DMS 273 (cell line): ENCODE measurements around the gene IQSEC1.

ENCODE experiments used
- DNase-seq: peaks from one replicate; lab custom pipeline; 2025; ENCODE audit not compliant: unreplicated experiment; lab: John Stamatoyannopoulos, UW

IQSEC1 gene

GRCh38 chr3:12987602-12988001 is 85.6 kb downstream of the IQSEC1 start:
- no peak for DNase-seq

GRCh38 chr3:12986986-12987385 is 86.2 kb downstream of the IQSEC1 start:
- peak; percentile 15 for DNase-seq

GRCh38 chr3:12986521-12986920 is 86.7 kb downstream of the IQSEC1 start:
- DNase-seq = no peak

- DNase-seq = no peak
These were observed 87.2 kb downstream of the IQSEC1 start for GRCh38 chr3:12986031-12986430.

- no peak for DNase-seq
These were observed 88.1 kb downstream of the IQSEC1 start for GRCh38 chr3:12985148-12985547.

GRCh38 chr3:12984023-12984823 is 89.0 kb downstream of the IQSEC1 start:
- DNase-seq = peak; percentile 80

GRCh38 chr3:12983319-12983718 is 89.9 kb downstream of the IQSEC1 start:
- DNase-seq = peak; percentile 27

GRCh38 chr3:12982619-12983101 is 90.6 kb downstream of the IQSEC1 start:
- no peak for DNase-seq

- no peak for DNase-seq
These were observed 91.6 kb downstream of the IQSEC1 start for GRCh38 chr3:12981306-12982275.

GRCh38 chr3:12980596-12981290 is 92.5 kb downstream of the IQSEC1 start:
- DNase-seq = no peak

GRCh38 chr3:12979947-12980487 is 93.2 kb downstream of the IQSEC1 start:
- DNase-seq = no peak

- no peak for DNase-seq
These were observed 93.9 kb downstream of the IQSEC1 start for GRCh38 chr3:12979151-12979946.

- DNase-seq = no peak
These were observed 94.5 kb downstream of the IQSEC1 start for GRCh38 chr3:12978682-12979081.

GRCh38 chr3:12977117-12977808 is 96.0 kb downstream of the IQSEC1 start:
- DNase-seq = no peak

GRCh38 chr3:12975748-12976522 is 97.3 kb downstream of the IQSEC1 start:
- DNase-seq = no peak

GRCh38 chr3:12974819-12975218 is 98.4 kb downstream of the IQSEC1 start:
- DNase-seq = no peak

- no peak for DNase-seq
These were observed 98.9 kb downstream of the IQSEC1 start for GRCh38 chr3:12974334-12974733.

GRCh38 chr3:12973827-12974226 is 99.4 kb downstream of the IQSEC1 start:
- no peak for DNase-seq
